K562 (cell line): ENCODE measurements around the gene SETD5. TPM values are rescaled to one million over a fixed set of nuclear protein-coding genes. Genes with fewer than 3 reads are reported as not detected.

Source experiments
- ATF7 ChIP-seq: fragments of 450-650 bp; IDR thresholded peaks from 2 replicates; pipeline ENCODE4 v1.7.1; 2014; ENCODE audit warnings: mild to moderate bottlenecking, moderate library complexity
- CTBP1 ChIP-seq: fragments of 450-650 bp; IDR thresholded peaks from 2 replicates; pipeline ENCODE4 v1.6.1; 2016; ENCODE audit warnings: borderline replicate concordance
- CXXC5 ChIP-seq: fragments of 250-450 bp; sonication (Bioruptor Pico); IDR thresholded peaks from 2 replicates; pipeline ENCODE4 v1.8.0; 2022; ENCODE audit warnings: inconsistent platforms, mild to moderate bottlenecking, moderate library complexity
- DMBX1 ChIP-seq: fragments of 250-450 bp; sonication (Bioruptor Pico); IDR thresholded peaks from 2 replicates; pipeline ENCODE4 v1.8.0; 2022; ENCODE audit warnings: inconsistent platforms, mild to moderate bottlenecking, moderate library complexity, borderline replicate concordance
- FOXA1 ChIP-seq: fragments of 450-650 bp; IDR thresholded peaks from 2 replicates; pipeline ENCODE4 v1.6.1; 2016; ENCODE audit warnings: mild to moderate bottlenecking, borderline replicate concordance
- FOXJ2 ChIP-seq: fragments of 200-800 bp; sonication (Bioruptor generic); IDR thresholded peaks from 2 replicates; pipeline ENCODE4 v1.6.1; 2016; ENCODE audit warnings: missing genetic modification characterization, missing compliant biosample characterization
- FOXK2 ChIP-seq, 2 experiments: fragments of 450-650 bp; IDR thresholded peaks in 1 of 2; conservative IDR thresholded peaks in 1 of 2; 2 replicates each; pipeline ENCODE4 v1.6.1; 2016; ENCODE audit warnings: low read depth in 2 of 2, mild to moderate bottlenecking in 1 of 2
- KDM5B ChIP-seq: fragments of 200-600 bp; sonication (generic); IDR thresholded peaks from 2 replicates; pipeline ENCODE4 v1.6.1; 2012; ENCODE audit warnings: low read depth, mild to moderate bottlenecking, moderate library complexity, low read length, control low read depth, inconsistent platforms; ENCODE audit not compliant: insufficient replicate concordance
- MCM2 ChIP-seq: fragments of 450-650 bp; IDR thresholded peaks from 2 replicates; pipeline ENCODE4 v1.6.1; 2017; ENCODE audit warnings: low read depth, mild to moderate bottlenecking
- POLR2A ChIP-seq: fragments of 450-650 bp; conservative IDR thresholded peaks from 2 replicates; pipeline ENCODE4 v1.6.1; 2016
- PRPF4 ChIP-seq: fragments of 200-400 bp; formaldehyde crosslinking; IDR thresholded peaks from one replicate; pipeline ENCODE4 v1.6.1; 2017; ENCODE audit warnings: low read length, low read depth, mild to moderate bottlenecking; ENCODE audit not compliant: insufficient read depth, poor library complexity, severe bottlenecking
- RAD21 ChIP-seq, 2 experiments: fragments of 250-450 bp in 1 of 2; fragments of 450-650 bp in 1 of 2; sonication (Bioruptor Pico) in 1 of 2; formaldehyde crosslinking in 1 of 2; IDR thresholded peaks in 1 of 2; conservative IDR thresholded peaks in 1 of 2; 2 replicates each; pipeline versions ENCODE4 v1.4.0 to v1.8.0; 2020 to 2022; ENCODE audit warnings: mild to moderate bottlenecking in 2 of 2, moderate library complexity in 1 of 2
- RERE ChIP-seq: sonication (generic); formaldehyde crosslinking; IDR thresholded peaks from 2 replicates; pipeline ENCODE4 v1.8.0; 2023; ENCODE audit warnings: missing genetic modification reagents, mild to moderate bottlenecking, borderline replicate concordance
- THRAP3 ChIP-seq: fragments of 450-650 bp; IDR thresholded peaks from 2 replicates; pipeline ENCODE4 v1.6.1; 2016; ENCODE audit warnings: mild to moderate bottlenecking, inconsistent platforms, borderline replicate concordance
- TSC22D4 ChIP-seq: fragments of 450-650 bp; IDR thresholded peaks from 2 replicates; pipeline ENCODE4 v1.6.1; 2016; ENCODE audit warnings: missing genetic modification characterization, missing biosample characterization, control low read depth
- ZBTB11 ChIP-seq, 3 experiments: fragments of 200-800 bp in 1 of 3; fragments of 250-450 bp in 1 of 3; fragments of 450-650 bp in 1 of 3; sonication (Bioruptor Pico) in 1 of 3; sonication (Bioruptor generic) in 1 of 3; formaldehyde crosslinking in 1 of 3; IDR thresholded peaks; 2 replicates each; pipeline versions ENCODE4 v1.6.1 to v1.8.0; 2016 to 2022; ENCODE audit warnings: mild to moderate bottlenecking in 2 of 3, missing genetic modification characterization in 2 of 3, missing compliant biosample characterization in 1 of 3, moderate library complexity in 1 of 3
- ZNF282 ChIP-seq: sonication (generic); formaldehyde crosslinking; IDR thresholded peaks from 2 replicates; pipeline ENCODE4 v1.8.1; 2023; ENCODE audit warnings: missing genetic modification reagents
- ZNF354B ChIP-seq: fragments of 250-450 bp; sonication (Bioruptor Pico); IDR thresholded peaks from 2 replicates; pipeline ENCODE4 v1.4.0; 2020
- ZNF57 ChIP-seq: fragments of 450-650 bp; formaldehyde crosslinking; IDR thresholded peaks from 2 replicates; pipeline ENCODE4 v1.4.0; 2020; ENCODE audit warnings: mild to moderate bottlenecking, moderate library complexity
- polyA plus RNA-seq, 8 experiments: library from polyadenylated mRNA; depleted of rRNA in 4 of 8; stranded (reverse) in 5 of 8; unstranded in 3 of 8; fragments of >200 nt; fragmentation: Nextera tagmentation in 2 of 8; fragmentation: Illumina TruSeq in 1 of 8; extraction: Ambion mirVana in 2 of 8; extraction: Trizol in 1 of 8; gene quantifications; 2 replicates each; pipeline versions ENCODE4 v1.2.1 to v1.2.3, GENCODE V29; 2011 to 2014; ENCODE audit warnings: inconsistent platforms in 1 of 8, missing spikeins in 1 of 8
- total RNA-seq, 7 experiments: library from RNA; depleted of rRNA in 6 of 7; stranded (reverse); fragments of >200 nt in 6 of 7; fragmentation: Illumina TruSeq in 2 of 7; extraction: Trizol in 2 of 7; gene quantifications; 2 replicates each; pipeline versions ENCODE4 v1.2.1 to v1.2.3, GENCODE V29; 2011 to 2021; ENCODE audit warnings: low replicate concordance in 1 of 7

The SETD5 gene
- total and polyA plus RNA-seq, 9 of the 15 experiments (the other 6 are each of a cell fraction or from before 2014, with no cell fraction given) = 20.8 to 135 (median 87.2) TPM

- TF ChIP-seq RERE (CRISPR knock-in tag) (no peak), FOXA1 (no peak), ATF7 (peak; percentile 93), CXXC5 (CRISPR knock-in tag) (peak; percentile 51), DMBX1 (peak; percentile 35; the same call in 1 of the 2 replicates), RAD21 (CRISPR knock-in tag; conservative IDR thresholded peaks at IDR 0.05 in 1 of 2, IDR thresholded peaks at IDR 0.05 in 1 of 2) (no peak), THRAP3 (no peak), PRPF4 (no peak), CTBP1 (peak; percentile 51; the same call in 1 of the 2 replicates), FOXK2 (conservative IDR thresholded peaks at IDR 0.05 in 1 of 2, IDR thresholded peaks at IDR 0.05 in 1 of 2; ENCODE audit: low read depth in 2 of 2) (peak in 1 of 2 experiments; percentile 86; a peak in 2 of 4 replicates), ZNF354B (CRISPR knock-in tag) (no peak), TSC22D4 (tag) (no peak), ZNF57 (CRISPR knock-in tag) (no peak), ZNF282 (CRISPR knock-in tag) (no peak), KDM5B (no peak), FOXJ2 (tag) (no peak), MCM2 (no peak), POLR2A (no peak), ZBTB11 (CRISPR knock-in tag; IDR thresholded peaks at IDR 0.05) (no peak)
These were observed 12.8 kb downstream of the SETD5 start (continued) for GRCh38 chr3:9409981-9410854.
